Upper lobe of left lung (tissue), 6 donors: ENCODE measurements around the gene PUM2. TPM values are rescaled to one million over a fixed set of nuclear protein-coding genes. Genes with fewer than 3 reads are reported as not detected.

Source experiments
- ATAC-seq, 2 donors: fragments of 200-7000 bp; cut with Tn5 transposase; one replicate each; pipeline ENCODE4 v1.9.1; 2022; ENCODE audit warnings: mild to moderate bottlenecking in 2 of 2, moderate library complexity in 2 of 2; ENCODE audit not compliant: low FRiP score in 2 of 2
- DNase-seq, 2 donors: peaks; one replicate each; pipeline ENCODE4 v3.0.0-alpha.2; 2019 to 2020
- H3K27ac ChIP-seq, 4 donors: fragments of 200-600 bp; sonication (generic); one replicate each; pipeline ENCODE4 v1.5.1; 2016 to 2019
- H3K27me3 ChIP-seq, 4 donors: fragments of 200-600 bp; sonication (generic); one replicate each; pipeline ENCODE4 v1.5.1; 2017 to 2019
- H3K36me3 ChIP-seq, 4 donors: fragments of 200-600 bp; sonication (generic); one replicate each; pipeline ENCODE4 v1.5.1; 2016 to 2019
- H3K4me1 ChIP-seq, 4 donors: fragments of 200-600 bp; sonication (generic); one replicate each; pipeline ENCODE4 v1.5.1; 2018 to 2019
- H3K4me3 ChIP-seq, 4 donors: fragments of 200-600 bp; sonication (generic); one replicate each; pipeline ENCODE4 v1.5.1; 2017 to 2019; ENCODE audit warnings: mild to moderate bottlenecking in 2 of 4, moderate library complexity in 1 of 4
- H3K9me3 ChIP-seq, 4 donors: fragments of 200-600 bp; sonication (generic); one replicate each; pipeline ENCODE4 v1.5.1; 2018 to 2019
- CTCF ChIP-seq, 6 experiments: fragments of 450-650 bp in 4 of 6; fragments of 200-600 bp in 2 of 6; sonication (generic) in 2 of 6; IDR thresholded peaks; one replicate each; pipeline ENCODE4 v1.5.1; 2016 to 2019; ENCODE audit warnings: antibody characterized with exemption in 6 of 6
- EP300 ChIP-seq, 4 donors: sonication (generic); formaldehyde crosslinking; IDR thresholded peaks; one replicate each; pipeline ENCODE4 v1.5.1; 2017; ENCODE audit warnings: antibody characterized with exemption in 4 of 4, control low read depth in 2 of 4
- POLR2A ChIP-seq, 4 donors: fragments of 450-650 bp; IDR thresholded peaks; one replicate each; pipeline ENCODE4 v1.5.1; 2016 to 2017; ENCODE audit warnings: antibody characterized with exemption in 4 of 4, mild to moderate bottlenecking in 2 of 4
- POLR2AphosphoS5 ChIP-seq, 2 donors: sonication (generic); formaldehyde crosslinking; IDR thresholded peaks; one replicate each; pipeline ENCODE4 v1.5.1; 2017; ENCODE audit warnings: antibody characterized with exemption in 2 of 2
- WGBS, 2 donors: methylation state at CpG; one replicate each; pipeline ENCODE4 v1.1.5; 2017 to 2018; 5-methylcytosine and 5-hydroxymethylcytosine counted together
- total RNA-seq, 6 donors: library from RNA; depleted of rRNA in 4 of 6; stranded (reverse); fragments of >200 nt in 4 of 6; gene quantifications; one replicate each; pipeline versions ENCODE4 v1.1.0 to v1.2.1, GENCODE V29; 2016 to 2021
- donor health status: DM: no; HTN: no; CAD: no; lungs with moderate emphysema.
- donor health status: DM: no; HTN: yes; CAD: no; lungs with severe emphysema.

Gene PUM2
- total RNA-seq, 6 donors from 2014 or later: 33.1 to 114 (median 86.6) TPM

GRCh38 chr2:20222769-20223406 lies 127.8 kb downstream of the PUM2 start:
- DNase-seq: no peak
- peaks cover 0 to 18% (median 12%) of the 10 kb centered on the region in 4 donors for H3K27me3 ChIP-seq

GRCh38 chr2:20222014-20222768 lies 128.5 kb downstream of the PUM2 start:
- Histone ChIP-seq H3K36me3 (no peaks in the 10 kb centered on the region), H3K9me3 (no peaks in the 10 kb centered on the region), H3K4me3 (peak overlapping the region in 3 of 4 donors; percentile 59 to 73 (median 71)), H3K27me3 (peaks cover 0 to 18% (median 12%) of the 10 kb centered on the region in 4 donors), H3K27ac (peak overlapping the region; percentile 80 to 90 (median 86)), H3K4me1 (peaks cover 28 to 60% (median 36%) of the 10 kb centered on the region in 4 donors)
- DNase-seq (no peak), ATAC-seq (no peak)
- TF ChIP-seq CTCF (IDR thresholded peaks at IDR 0.05): no peak
- TF ChIP-seq POLR2A (IDR thresholded peaks at IDR 0.05): no peak
- TF ChIP-seq POLR2AphosphoS5 (IDR thresholded peaks at IDR 0.05): no peak
- no peak for TF ChIP-seq EP300 (IDR thresholded peaks at IDR 0.05)
- WGBS, 2 donors: 69 to 88% methylated on average over 1 of the region's 1 CpG

More at GRCh38 chr2:20222769-20223406, 127.8 kb downstream of the PUM2 start:
- peak overlapping the region; percentile 39 to 73 (median 65) for H3K4me3 ChIP-seq
- no peaks in the 10 kb centered on the region for H3K36me3 ChIP-seq
- TF ChIP-seq POLR2A (IDR thresholded peaks at IDR 0.05) (no peak), EP300 (IDR thresholded peaks at IDR 0.05) (no peak), CTCF (IDR thresholded peaks at IDR 0.05) (peak in 1 of 6 experiments; percentile 30)
- H3K4me1 ChIP-seq: peaks cover 26 to 55% (median 33%) of the 10 kb centered on the region in 4 donors
- no peaks in the 10 kb centered on the region for H3K9me3 ChIP-seq
- WGBS, 2 donors: 24 to 75% methylated on average over 8 to 21 of the region's 21 CpGs
- peak overlapping the region; percentile 80 to 90 (median 86) for H3K27ac ChIP-seq
- no peak for ATAC-seq

GRCh38 chr2:20221555-20221973 lies 129.1 kb downstream of the PUM2 start:
- Histone ChIP-seq H3K27me3 (peaks cover 0 to 18% (median 12%) of the 10 kb centered on the region in 4 donors), H3K36me3 (no peaks in the 10 kb centered on the region), H3K4me3 (no peak overlapping the region), H3K9me3 (no peaks in the 10 kb centered on the region), H3K4me1 (peaks cover 28 to 60% (median 38%) of the 10 kb centered on the region in 4 donors), H3K27ac (peak overlapping the region; percentile 80 to 90 (median 86))
- no peak for TF ChIP-seq CTCF (IDR thresholded peaks at IDR 0.05)
- no peak for TF ChIP-seq POLR2AphosphoS5 (IDR thresholded peaks at IDR 0.05)
- no peak for TF ChIP-seq EP300 (IDR thresholded peaks at IDR 0.05)
- no peak for TF ChIP-seq POLR2A (IDR thresholded peaks at IDR 0.05)
- ATAC-seq: no peak
- DNase-seq: no peak
- 52 to 60% methylated on average over 3 of the region's 3 CpGs for WGBS, 2 donors

GRCh38 chr2:20220806-20221554 lies 129.7 kb downstream of the PUM2 start:
- TF ChIP-seq EP300 (IDR thresholded peaks at IDR 0.05) (no peak), CTCF (IDR thresholded peaks at IDR 0.05) (no peak), POLR2A (IDR thresholded peaks at IDR 0.05) (no peak), POLR2AphosphoS5 (IDR thresholded peaks at IDR 0.05) (no peak)
- Histone ChIP-seq H3K27me3 (peaks cover 0 to 18% (median 12%) of the 10 kb centered on the region in 4 donors), H3K4me3 (no peak overlapping the region), H3K36me3 (no peaks in the 10 kb centered on the region), H3K4me1 (peaks cover 28 to 58% (median 37%) of the 10 kb centered on the region in 4 donors), H3K27ac (peak overlapping the region; percentile 50 to 88 (median 82)), H3K9me3 (no peaks in the 10 kb centered on the region)
- ATAC-seq (no peak), DNase-seq (no peak)
- WGBS, 2 donors: 58 to 62% methylated on average over 3 of the region's 3 CpGs
